ENCODE data around the gene RIC3. TPM values are rescaled to one million over a fixed set of nuclear protein-coding genes. Genes with fewer than 3 reads are reported as not detected.
A peak's percentile ranks its signal among the peaks of the same experiment; 100 is the strongest.

RIC3 gene
- total and polyA plus RNA-seq, 8 donors: 1.1 to 29.5 (median 13.4) TPM; not detected in 1

DNA sequence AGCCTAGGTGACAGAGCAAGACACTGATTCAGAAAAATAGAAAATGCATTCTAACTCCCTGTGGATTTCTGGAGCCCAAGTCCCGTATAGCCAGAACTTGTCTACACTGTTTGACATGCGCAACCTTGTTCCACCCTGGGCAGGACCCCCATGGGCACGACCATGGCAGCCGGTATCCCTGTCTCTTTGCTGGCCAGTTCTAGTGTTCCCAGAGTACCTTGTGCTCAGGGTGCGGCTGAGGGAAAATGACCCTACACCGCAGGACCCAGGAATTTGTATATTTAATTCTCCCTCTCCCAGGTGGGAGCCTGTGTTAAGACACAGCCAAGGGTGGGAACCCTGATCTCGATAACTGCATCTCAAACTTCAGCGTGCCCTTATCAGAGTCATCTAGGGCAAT, 36.7 kb upstream of the RIC3 start:
- Histone ChIP-seq H3K36me3 (no peaks in the 10 kb centered on the region), H3K27ac (no peak overlapping the region), H3K9me3 (no peaks in the 10 kb centered on the region), H3K27me3 (peaks cover 0 to 45% (median 9%) of the 10 kb centered on the region in 3 donors), H3K4me1 (peaks cover 5 to 24% (median 13%) of the 10 kb centered on the region in 4 donors), H3K4me3 (no peak overlapping the region)
- WGBS, 5 donors: 79 to 90% (median 85%) methylated on average over 8 of the region's 8 CpGs
- no peak for TF ChIP-seq EP300 (IDR thresholded peaks at IDR 0.05)
- TF ChIP-seq POLR2AphosphoS5 (IDR thresholded peaks at IDR 0.05): no peak
- TF ChIP-seq POLR2A (IDR thresholded peaks at IDR 0.05): no peak
- TF ChIP-seq, protein P1, sequence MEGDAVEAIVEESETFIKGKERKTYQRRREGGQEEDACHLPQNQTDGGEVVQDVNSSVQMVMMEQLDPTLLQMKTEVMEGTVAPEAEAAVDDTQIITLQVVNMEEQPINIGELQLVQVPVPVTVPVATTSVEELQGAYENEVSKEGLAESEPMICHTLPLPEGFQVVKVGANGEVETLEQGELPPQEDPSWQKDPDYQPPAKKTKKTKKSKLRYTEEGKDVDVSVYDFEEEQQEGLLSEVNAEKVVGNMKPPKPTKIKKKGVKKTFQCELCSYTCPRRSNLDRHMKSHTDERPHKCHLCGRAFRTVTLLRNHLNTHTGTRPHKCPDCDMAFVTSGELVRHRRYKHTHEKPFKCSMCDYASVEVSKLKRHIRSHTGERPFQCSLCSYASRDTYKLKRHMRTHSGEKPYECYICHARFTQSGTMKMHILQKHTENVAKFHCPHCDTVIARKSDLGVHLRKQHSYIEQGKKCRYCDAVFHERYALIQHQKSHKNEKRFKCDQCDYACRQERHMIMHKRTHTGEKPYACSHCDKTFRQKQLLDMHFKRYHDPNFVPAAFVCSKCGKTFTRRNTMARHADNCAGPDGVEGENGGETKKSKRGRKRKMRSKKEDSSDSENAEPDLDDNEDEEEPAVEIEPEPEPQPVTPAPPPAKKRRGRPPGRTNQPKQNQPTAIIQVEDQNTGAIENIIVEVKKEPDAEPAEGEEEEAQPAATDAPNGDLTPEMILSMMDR (IDR thresholded peaks at IDR 0.05): no peak
- intact Hi-C loops (cut with DNase I; ENCODE audit: low total_unique reads): no loop called here
- DNase-seq: peak in 1 of 2 donors; percentile 10

DNA sequence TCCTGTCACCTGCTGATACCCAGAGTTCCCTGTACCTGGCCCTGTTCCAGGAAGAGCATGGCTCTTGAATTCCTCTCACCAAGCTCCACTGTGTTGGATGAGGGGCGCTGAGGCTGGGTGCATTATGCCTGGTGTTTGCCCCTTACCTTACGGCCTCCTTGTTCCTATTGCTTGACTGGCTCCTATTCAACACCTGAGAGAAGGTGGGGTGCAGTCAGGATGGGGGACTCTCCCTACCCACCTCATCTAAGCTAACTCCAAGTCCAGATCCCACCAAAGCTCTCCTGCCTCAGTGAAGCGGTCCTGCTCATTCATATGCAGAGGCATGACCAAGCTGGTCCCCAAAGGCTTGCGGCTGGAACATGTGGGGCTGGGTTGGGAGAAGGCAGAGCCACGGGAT, 35.8 kb upstream of the RIC3 start:
- intact Hi-C loops (cut with DNase I; ENCODE audit: low total_unique reads): no loop called here
- Histone ChIP-seq H3K27me3 (peaks cover 0 to 46% (median 9%) of the 10 kb centered on the region in 3 donors), H3K9me3 (no peaks in the 10 kb centered on the region), H3K36me3 (no peaks in the 10 kb centered on the region), H3K27ac (no peak overlapping the region), H3K4me3 (no peak overlapping the region), H3K4me1 (peaks cover 5 to 24% (median 13%) of the 10 kb centered on the region in 4 donors)
- TF ChIP-seq EP300 (IDR thresholded peaks at IDR 0.05) (no peak), POLR2AphosphoS5 (IDR thresholded peaks at IDR 0.05) (no peak), POLR2A (IDR thresholded peaks at IDR 0.05) (no peak)
- TF ChIP-seq, protein P1 (IDR thresholded peaks at IDR 0.05): no peak
- no peak for DNase-seq
- 51 to 74% (median 58%) methylated on average over 5 of the region's 5 CpGs for WGBS, 5 donors

DNA sequence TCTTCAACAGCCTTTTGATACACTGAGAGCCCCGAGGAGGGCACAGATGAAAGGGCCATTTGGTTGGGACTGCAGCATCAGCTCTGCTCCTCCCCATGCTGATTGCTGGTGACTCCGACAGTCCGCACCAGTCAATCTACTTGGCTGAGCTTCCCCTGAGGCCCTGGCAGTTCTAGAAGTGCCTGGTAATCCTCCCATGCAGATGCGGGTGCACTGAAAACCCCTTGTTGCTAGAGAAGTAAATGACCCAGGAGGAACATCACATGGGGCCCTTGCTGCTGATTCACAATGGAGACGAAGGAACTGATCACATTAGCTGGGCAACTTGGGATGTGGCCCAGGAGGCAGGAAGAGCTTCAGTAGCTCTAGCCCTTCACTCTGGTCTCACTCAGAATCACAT, 35.2 kb upstream of the RIC3 start:
- TF ChIP-seq POLR2A (IDR thresholded peaks at IDR 0.05) (no peak), EP300 (IDR thresholded peaks at IDR 0.05) (no peak), POLR2AphosphoS5 (IDR thresholded peaks at IDR 0.05) (no peak)
- TF ChIP-seq, protein P1 (IDR thresholded peaks at IDR 0.05): no peak
- no peak for DNase-seq
- Histone ChIP-seq H3K9me3 (no peaks in the 10 kb centered on the region), H3K4me3 (no peak overlapping the region), H3K27ac (no peak overlapping the region), H3K27me3 (peaks cover 0 to 46% (median 9%) of the 10 kb centered on the region in 3 donors), H3K36me3 (no peaks in the 10 kb centered on the region), H3K4me1 (peaks cover 5 to 24% (median 13%) of the 10 kb centered on the region in 4 donors)
- 64 to 79% (median 73%) methylated on average over 5 of the region's 5 CpGs for WGBS, 5 donors
- intact Hi-C loops (cut with DNase I; ENCODE audit: low total_unique reads): no loop called here

DNA sequence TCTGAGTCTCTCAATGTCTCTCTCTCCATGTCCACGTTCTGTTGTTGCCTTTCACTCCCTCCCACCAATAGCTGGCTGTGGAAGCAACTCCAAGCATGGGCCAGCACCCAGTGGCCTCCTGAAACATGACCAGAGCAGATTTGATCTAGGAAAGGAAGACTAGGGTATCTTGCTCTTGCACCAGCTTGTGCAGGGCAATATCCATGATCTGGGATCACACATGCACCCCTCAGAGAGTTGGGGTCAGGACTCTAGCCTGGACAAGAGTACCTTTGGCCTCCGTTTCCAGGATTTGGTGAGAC, 34.5 kb upstream of the RIC3 start:
- Histone ChIP-seq H3K4me1 (peaks cover 5 to 24% (median 13%) of the 10 kb centered on the region in 4 donors), H3K27me3 (peaks cover 0 to 40% (median 9%) of the 10 kb centered on the region in 3 donors), H3K4me3 (no peak overlapping the region), H3K9me3 (no peaks in the 10 kb centered on the region), H3K27ac (no peak overlapping the region), H3K36me3 (no peaks in the 10 kb centered on the region)
- TF ChIP-seq POLR2AphosphoS5 (IDR thresholded peaks at IDR 0.05) (no peak), EP300 (IDR thresholded peaks at IDR 0.05) (no peak), POLR2A (IDR thresholded peaks at IDR 0.05) (no peak)
- TF ChIP-seq, protein P1 (IDR thresholded peaks at IDR 0.05): no peak
- 64 to 88% (median 81%) methylated on average over 1 to 2 of the region's 2 CpGs for WGBS, 5 donors
- no peak for DNase-seq
- intact Hi-C loops (cut with DNase I; ENCODE audit: low total_unique reads): no loop called here
